Tibial nerve (tissue), 3 donors: ENCODE results near the gene NFASC.

Experiments
- POLR2A ChIP-seq, 2 donors: fragments of 450-650 bp; IDR thresholded peaks; one replicate each; pipeline ENCODE4 v1.6.1; 2017; ENCODE audit warnings: antibody characterized with exemption in 2 of 2, mild to moderate bottlenecking in 2 of 2, moderate library complexity in 2 of 2
- TF ChIP-seq, protein P1 (sequence below), 5 experiments: fragments of 200-600 bp in 3 of 5; fragments of 450-650 bp in 2 of 5; sonication (generic) in 3 of 5; IDR thresholded peaks; one replicate each; pipeline ENCODE4 v1.5.1; 2016 to 2019; ENCODE audit warnings: antibody characterized with exemption in 5 of 5, mild to moderate bottlenecking in 3 of 5, moderate library complexity in 2 of 5

DNA sequence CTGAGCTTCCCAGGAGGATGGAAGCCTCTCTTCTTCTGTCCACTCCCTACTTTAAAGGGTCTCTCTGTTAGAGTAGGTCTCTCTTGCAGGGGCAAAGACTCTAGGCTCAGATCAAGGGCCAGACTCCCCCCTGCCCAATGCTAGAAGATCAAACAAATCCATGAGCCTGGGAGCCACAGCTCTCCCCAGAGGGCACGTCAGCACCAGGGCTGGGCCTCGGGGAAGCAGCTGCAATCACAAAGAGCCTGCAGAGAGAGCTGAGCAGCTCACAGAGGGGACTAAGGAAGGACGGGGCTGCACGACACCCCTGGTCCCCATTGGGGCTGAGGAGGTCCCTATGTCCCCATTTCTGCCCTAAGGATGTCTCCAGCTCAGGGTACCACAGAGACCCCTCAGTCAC, 176.2 kb downstream of the NFASC start:
- TF ChIP-seq, protein P1, sequence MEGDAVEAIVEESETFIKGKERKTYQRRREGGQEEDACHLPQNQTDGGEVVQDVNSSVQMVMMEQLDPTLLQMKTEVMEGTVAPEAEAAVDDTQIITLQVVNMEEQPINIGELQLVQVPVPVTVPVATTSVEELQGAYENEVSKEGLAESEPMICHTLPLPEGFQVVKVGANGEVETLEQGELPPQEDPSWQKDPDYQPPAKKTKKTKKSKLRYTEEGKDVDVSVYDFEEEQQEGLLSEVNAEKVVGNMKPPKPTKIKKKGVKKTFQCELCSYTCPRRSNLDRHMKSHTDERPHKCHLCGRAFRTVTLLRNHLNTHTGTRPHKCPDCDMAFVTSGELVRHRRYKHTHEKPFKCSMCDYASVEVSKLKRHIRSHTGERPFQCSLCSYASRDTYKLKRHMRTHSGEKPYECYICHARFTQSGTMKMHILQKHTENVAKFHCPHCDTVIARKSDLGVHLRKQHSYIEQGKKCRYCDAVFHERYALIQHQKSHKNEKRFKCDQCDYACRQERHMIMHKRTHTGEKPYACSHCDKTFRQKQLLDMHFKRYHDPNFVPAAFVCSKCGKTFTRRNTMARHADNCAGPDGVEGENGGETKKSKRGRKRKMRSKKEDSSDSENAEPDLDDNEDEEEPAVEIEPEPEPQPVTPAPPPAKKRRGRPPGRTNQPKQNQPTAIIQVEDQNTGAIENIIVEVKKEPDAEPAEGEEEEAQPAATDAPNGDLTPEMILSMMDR (IDR thresholded peaks at IDR 0.05) = no peak
- TF ChIP-seq POLR2A (IDR thresholded peaks at IDR 0.05) = no peak
